HL-60 (cell line): Measurements from ENCODE around the gene PTPRD.
"Not testable (repeated sequence)": the region's sequence is repeated elsewhere in the genome, so short reads cannot be mapped to it uniquely, and the experiment has no call there.

Source experiments
- DNase-seq, 2 experiments: peaks; one replicate each; pipeline ENCODE4 v3.0.0-alpha.2; 2010 to 2020; ENCODE audit warnings: low read depth in 1 of 2, low spot score in 1 of 2
- H3K27ac ChIP-seq: fragments of 250-450 bp; sonication (Bioruptor Pico); replicated peaks from 2 replicates; pipeline ENCODE4 v1.5.1; 2020; ENCODE audit warnings: mild to moderate bottlenecking, moderate library complexity
- H3K27me3 ChIP-seq: fragments of 250-450 bp; sonication (Bioruptor Pico); 2 replicates; pipeline ENCODE4 v1.5.1; 2021; ENCODE audit warnings: mild to moderate bottlenecking, moderate library complexity; ENCODE audit not compliant: insufficient read depth, poor library complexity, severe bottlenecking
- H3K4me3 ChIP-seq: replicated peaks from 2 replicates; pipeline ENCODE4 v1.5.1; 2011; ENCODE audit warnings: mild to moderate bottlenecking, control low read depth, low read length; ENCODE audit not compliant: insufficient read depth
- CTCF ChIP-seq: IDR thresholded peaks from one replicate; pipeline ENCODE4 v1.5.1; 2011; ENCODE audit warnings: low read length, control low read depth, inconsistent platforms; ENCODE audit not compliant: insufficient read depth
- GABPA ChIP-seq: IDR thresholded peaks from 2 replicates; pipeline ENCODE4 v1.6.1; 2012; ENCODE audit warnings: low read depth
- POLR2AphosphoS5 ChIP-seq: IDR thresholded peaks from 2 replicates; pipeline ENCODE4 v1.6.1; 2012; ENCODE audit warnings: low read depth
- REST ChIP-seq: IDR thresholded peaks from 2 replicates; pipeline ENCODE4 v1.6.1; 2012; ENCODE audit warnings: low read depth; ENCODE audit not compliant: insufficient replicate concordance
- SPI1 ChIP-seq: IDR thresholded peaks from 2 replicates; pipeline ENCODE4 v1.6.1; 2012; ENCODE audit warnings: low read depth, mild to moderate bottlenecking, borderline replicate concordance

Gene PTPRD

GRCh38 chr9:9478741-9479140, 1134.1 kb downstream of the PTPRD start:
- H3K4me3 ChIP-seq, result no peak overlapping the region
- no peak overlapping the region for H3K27ac ChIP-seq
- H3K27me3 ChIP-seq, result no peaks in the 10 kb centered on the region
- no peak for TF ChIP-seq POLR2AphosphoS5
- TF ChIP-seq GABPA, result no peak
- no peak for TF ChIP-seq SPI1
- no peak for TF ChIP-seq REST
- TF ChIP-seq CTCF, result no peak
- DNase-seq, result no peak

- Histone ChIP-seq H3K27me3 (no peaks in the 10 kb centered on the region), H3K27ac (no peak overlapping the region), H3K4me3 (no peak overlapping the region)
- TF ChIP-seq POLR2AphosphoS5, result no peak
- no peak for TF ChIP-seq GABPA
- TF ChIP-seq CTCF, result no peak
- no peak for TF ChIP-seq SPI1
- no peak for TF ChIP-seq REST
- DNase-seq, result no peak
Observed at GRCh38 chr9:9469271-9469670, 1143.5 kb downstream of the PTPRD start.

GRCh38 chr9:9441874-9442273, 1170.9 kb downstream of the PTPRD start:
- H3K27ac ChIP-seq, H3K4me3 ChIP-seq, H3K27me3 ChIP-seq, DNase-seq: not testable (repeated sequence)

- no peak overlapping the region for H3K27ac ChIP-seq
- H3K4me3 ChIP-seq, result no peak overlapping the region
- H3K27me3 ChIP-seq, result no peaks in the 10 kb centered on the region
- no peak for TF ChIP-seq GABPA
- TF ChIP-seq REST, result no peak
- no peak for TF ChIP-seq CTCF
- no peak for TF ChIP-seq POLR2AphosphoS5
- no peak for TF ChIP-seq SPI1
- DNase-seq, result no peak
Observed at GRCh38 chr9:9437641-9438040, 1175.2 kb downstream of the PTPRD start.

GRCh38 chr9:9426454-9426853, 1186.3 kb downstream of the PTPRD start:
- H3K27ac ChIP-seq, H3K4me3 ChIP-seq, H3K27me3 ChIP-seq, DNase-seq: not testable (repeated sequence)
